SK-N-SH treated with all-trans-retinoic acid at 6 μM for 48 hours (cell line): ENCODE results near the gene CELF4.

Experiments used
- ATAC-seq: fragments of 200-7000 bp; cut with Tn5 transposase; 3 replicates; pipeline ENCODE4 v1.9.1; 2020; ENCODE audit warnings: mild to moderate bottlenecking, moderate library complexity
- ARNTL ChIP-seq: fragments of 450-650 bp; formaldehyde crosslinking; IDR thresholded peaks from 2 replicates; pipeline ENCODE4 v1.5.0; 2020; ENCODE audit warnings: low read depth, mild to moderate bottlenecking, moderate library complexity, borderline replicate concordance
- BACH2 ChIP-seq: fragments of 250-450 bp; sonication (Bioruptor Pico); IDR thresholded peaks from 2 replicates; pipeline ENCODE4 v1.9.0; 2021; ENCODE audit warnings: mild to moderate bottlenecking, borderline replicate concordance
- CREB5 ChIP-seq: fragments of 250-450 bp; sonication (Bioruptor Pico); IDR thresholded peaks from 2 replicates; pipeline ENCODE4 v1.5.1; 2020; ENCODE audit warnings: low read depth, mild to moderate bottlenecking, moderate library complexity
- CSDC2 ChIP-seq: fragments of 250-450 bp; sonication (Bioruptor Pico); IDR thresholded peaks from 2 replicates; pipeline ENCODE4 v1.5.0; 2020; ENCODE audit warnings: mild to moderate bottlenecking, moderate library complexity
- ESRRG ChIP-seq: fragments of 250-450 bp; sonication (Bioruptor Pico); IDR thresholded peaks from 2 replicates; pipeline ENCODE4 v1.6.1; 2021; ENCODE audit warnings: mild to moderate bottlenecking
- GLIS3 ChIP-seq: fragments of 250-450 bp; sonication (Bioruptor Pico); IDR thresholded peaks from 2 replicates; pipeline ENCODE4 v1.5.0; 2020; ENCODE audit warnings: mild to moderate bottlenecking, moderate library complexity
- ISL1 ChIP-seq: fragments of 250-450 bp; sonication (Bioruptor Pico); IDR thresholded peaks from 2 replicates; pipeline ENCODE4 v2.1.2; 2022; ENCODE audit warnings: mild to moderate bottlenecking, moderate library complexity
- OSR1 ChIP-seq: fragments of 250-450 bp; sonication (Bioruptor Pico); IDR thresholded peaks from 2 replicates; pipeline ENCODE4 v1.8.0; 2022; ENCODE audit warnings: moderate library complexity, mild to moderate bottlenecking, inconsistent platforms
- PATZ1 ChIP-seq: fragments of 250-450 bp; sonication (Bioruptor Pico); IDR thresholded peaks from 2 replicates; pipeline ENCODE4 v1.8.0; 2020; ENCODE audit warnings: mild to moderate bottlenecking, moderate library complexity, borderline replicate concordance
- PPARA ChIP-seq: fragments of 250-450 bp; sonication (Bioruptor Pico); IDR thresholded peaks from 2 replicates; pipeline ENCODE4 v1.5.0; 2020; ENCODE audit warnings: mild to moderate bottlenecking, borderline replicate concordance
- RARB ChIP-seq: fragments of 250-450 bp; sonication (Bioruptor Pico); IDR thresholded peaks from 2 replicates; pipeline ENCODE4 v1.8.0; 2021; ENCODE audit warnings: mild to moderate bottlenecking, moderate library complexity
- SNAI2 ChIP-seq: fragments of 250-450 bp; sonication (Bioruptor Pico); IDR thresholded peaks from 2 replicates; pipeline ENCODE4 v1.5.0; 2020; ENCODE audit warnings: mild to moderate bottlenecking, moderate library complexity
- TCF4 ChIP-seq: fragments of 250-450 bp; sonication (Bioruptor Pico); IDR thresholded peaks from 2 replicates; pipeline ENCODE4 v1.8.0; 2021; ENCODE audit warnings: mild to moderate bottlenecking, moderate library complexity, borderline replicate concordance
- TOX ChIP-seq: fragments of 250-450 bp; sonication (Bioruptor Pico); IDR thresholded peaks from 2 replicates; pipeline ENCODE4 v1.8.0; 2021; ENCODE audit warnings: mild to moderate bottlenecking, moderate library complexity, borderline replicate concordance
- TSHZ2 ChIP-seq: fragments of 250-450 bp; sonication (Bioruptor Pico); IDR thresholded peaks from 2 replicates; pipeline ENCODE4 v1.5.0; 2020; ENCODE audit warnings: mild to moderate bottlenecking, moderate library complexity
- ZC3H10 ChIP-seq: fragments of 250-450 bp; sonication (Bioruptor Pico); IDR thresholded peaks from 2 replicates; pipeline ENCODE4 v1.5.1; 2021; ENCODE audit warnings: mild to moderate bottlenecking, moderate library complexity
- ZFP3 ChIP-seq: fragments of 250-450 bp; sonication (Bioruptor Pico); IDR thresholded peaks from 2 replicates; pipeline ENCODE4 v1.5.0; 2020; ENCODE audit warnings: mild to moderate bottlenecking, moderate library complexity
- ZFP30 ChIP-seq: fragments of 450-650 bp; formaldehyde crosslinking; IDR thresholded peaks from 2 replicates; pipeline ENCODE4 v1.5.0; 2022; ENCODE audit warnings: mild to moderate bottlenecking, moderate library complexity
- ZNF565 ChIP-seq: fragments of 450-650 bp; formaldehyde crosslinking; conservative IDR thresholded peaks from 2 replicates; pipeline ENCODE4 v1.5.0; 2020; ENCODE audit warnings: low read depth, mild to moderate bottlenecking, moderate library complexity
- ZNF70 ChIP-seq: fragments of 450-650 bp; formaldehyde crosslinking; IDR thresholded peaks from 2 replicates; pipeline ENCODE4 v1.5.0; 2020; ENCODE audit warnings: mild to moderate bottlenecking, moderate library complexity
- ZNF8 ChIP-seq: fragments of 450-650 bp; formaldehyde crosslinking; IDR thresholded peaks from 2 replicates; pipeline ENCODE4 v1.5.0; 2020; ENCODE audit warnings: mild to moderate bottlenecking, moderate library complexity

CELF4 gene

GRCh38 chr18:37378336-37379010 is 187.1 kb downstream of the CELF4 start:
- ATAC-seq, result no peak
- TF ChIP-seq ZNF70 (CRISPR knock-in tag) (no peak), CREB5 (no peak), GLIS3 (CRISPR knock-in tag) (no peak), SNAI2 (no peak), ZFP3 (CRISPR knock-in tag) (no peak), BACH2 (CRISPR knock-in tag) (no peak), ZC3H10 (CRISPR knock-in tag) (no peak), ZNF8 (no peak), ISL1 (CRISPR knock-in tag) (no peak), PPARA (CRISPR knock-in tag) (no peak), TOX (CRISPR knock-in tag) (no peak)

- no peak for ATAC-seq
- TF ChIP-seq CSDC2 (CRISPR knock-in tag) (no peak), ZNF8 (no peak), ZNF70 (CRISPR knock-in tag) (no peak), RARB (CRISPR knock-in tag) (no peak), ISL1 (CRISPR knock-in tag) (no peak), PPARA (CRISPR knock-in tag) (no peak), TCF4 (CRISPR knock-in tag) (no peak), ZC3H10 (CRISPR knock-in tag) (no peak), GLIS3 (CRISPR knock-in tag) (no peak)
Measured at GRCh38 chr18:37375181-37375580, 190.4 kb downstream of the CELF4 start.

GRCh38 chr18:37368110-37368954 is 197.3 kb downstream of the CELF4 start:
- no peak for ATAC-seq
- TF ChIP-seq CSDC2 (CRISPR knock-in tag) (no peak), ZNF565 (CRISPR knock-in tag) (no peak), ESRRG (CRISPR knock-in tag) (no peak), ZNF8 (no peak), CREB5 (no peak), PPARA (CRISPR knock-in tag) (no peak), ZFP3 (CRISPR knock-in tag) (no peak), PATZ1 (CRISPR knock-in tag) (no peak), GLIS3 (CRISPR knock-in tag) (no peak)

- no peak for TF ChIP-seq ZNF8
- TF ChIP-seq TSHZ2 (CRISPR knock-in tag), result no peak
- TF ChIP-seq CSDC2 (CRISPR knock-in tag), result no peak
- no peak for TF ChIP-seq ESRRG (CRISPR knock-in tag)
- TF ChIP-seq BACH2 (CRISPR knock-in tag), result no peak
- no peak for TF ChIP-seq ISL1 (CRISPR knock-in tag)
- no peak for TF ChIP-seq ARNTL (CRISPR knock-in tag)
- no peak for TF ChIP-seq SNAI2
- TF ChIP-seq TOX (CRISPR knock-in tag), result no peak
- no peak for TF ChIP-seq ZNF565 (CRISPR knock-in tag)
- no peak for TF ChIP-seq ZFP30 (CRISPR knock-in tag)
- TF ChIP-seq OSR1 (CRISPR knock-in tag), result no peak
- TF ChIP-seq PPARA (CRISPR knock-in tag), result no peak
- no peak for TF ChIP-seq RARB (CRISPR knock-in tag)
- TF ChIP-seq ZC3H10 (CRISPR knock-in tag), result no peak
- TF ChIP-seq TCF4 (CRISPR knock-in tag), result no peak
- TF ChIP-seq, all 23 proteins: peak for 0
- ATAC-seq, result no peak
Measured at GRCh38 chr18:37364237-37364636, 201.4 kb downstream of the CELF4 start.
